DND-41 (cell line): ENCODE data around the gene CATSPERZ.

Source experiments
- ATAC-seq: fragments of 200-7000 bp; cut with Tn5 transposase; 3 replicates; pipeline ENCODE4 v1.9.1; 2021; ENCODE audit warnings: low read depth; ENCODE audit not compliant: insufficient read depth
- DNase-seq: peaks from one replicate; pipeline ENCODE4 v3.0.0-alpha.2; 2020
- H2AFZ ChIP-seq: 2 replicates; pipeline ENCODE4 v1.6.0; 2012; ENCODE audit warnings: low read depth, low read length
- H3K27ac ChIP-seq: 2 replicates; pipeline ENCODE4 v1.5.1; 2012; ENCODE audit warnings: low read length, inconsistent platforms
- H3K27me3 ChIP-seq: fragments of 200-600 bp; sonication (generic); 2 replicates; pipeline ENCODE4 v1.6.0; 2012; ENCODE audit warnings: low read length, mild to moderate bottlenecking, inconsistent platforms; ENCODE audit not compliant: insufficient read depth, poor library complexity
- H3K36me3 ChIP-seq: 2 replicates; pipeline ENCODE4 v1.5.1; 2012; ENCODE audit warnings: low read length, inconsistent platforms; ENCODE audit not compliant: insufficient read depth
- H3K4me1 ChIP-seq: 2 replicates; pipeline ENCODE4 v1.5.1; 2012; ENCODE audit warnings: mild to moderate bottlenecking, low read length; ENCODE audit not compliant: insufficient read depth
- H3K4me2 ChIP-seq: 2 replicates; pipeline ENCODE4 v1.6.0; 2012; ENCODE audit warnings: mild to moderate bottlenecking, moderate library complexity, low read length, inconsistent platforms; ENCODE audit not compliant: insufficient read depth
- H3K4me3 ChIP-seq, 2 experiments: fragments of 200-600 bp in 1 of 2; shearing (Covaris generic) in 1 of 2; 2 replicates each; pipeline ENCODE4 v1.5.1; 2012 to 2016; ENCODE audit warnings: inconsistent platforms in 2 of 2, low read length in 2 of 2, mild to moderate bottlenecking in 2 of 2, low read depth in 1 of 2, moderate library complexity in 1 of 2
- H3K79me2 ChIP-seq: 2 replicates; pipeline ENCODE4 v1.6.0; 2012; ENCODE audit warnings: low read length, inconsistent platforms; ENCODE audit not compliant: insufficient read depth
- H3K9ac ChIP-seq: 2 replicates; pipeline ENCODE4 v1.6.0; 2012; ENCODE audit warnings: low read depth, mild to moderate bottlenecking, inconsistent platforms, low read length, moderate library complexity
- H3K9me3 ChIP-seq: 2 replicates; pipeline ENCODE4 v1.5.1; 2012; ENCODE audit warnings: low read length, moderate library complexity, mild to moderate bottlenecking, inconsistent platforms; ENCODE audit not compliant: insufficient read depth, severe bottlenecking
- H4K20me1 ChIP-seq: 2 replicates; pipeline ENCODE4 v1.6.0; 2012; ENCODE audit warnings: low read length; ENCODE audit not compliant: insufficient read depth
- EZH2 ChIP-seq: IDR thresholded peaks from 3 replicates; pipeline ENCODE4 v1.6.1; 2012; ENCODE audit warnings: borderline replicate concordance, low read depth, mild to moderate bottlenecking, moderate library complexity, low read length, inconsistent platforms; ENCODE audit not compliant: severe bottlenecking
- TF ChIP-seq, protein P1 (sequence below): IDR thresholded peaks from 2 replicates; pipeline ENCODE4 v1.5.1; 2012; ENCODE audit warnings: borderline replicate concordance, low read length, moderate library complexity, mild to moderate bottlenecking; ENCODE audit not compliant: poor library complexity, severe bottlenecking; ENCODE audit errors: extremely low read depth

The CATSPERZ gene

DNA sequence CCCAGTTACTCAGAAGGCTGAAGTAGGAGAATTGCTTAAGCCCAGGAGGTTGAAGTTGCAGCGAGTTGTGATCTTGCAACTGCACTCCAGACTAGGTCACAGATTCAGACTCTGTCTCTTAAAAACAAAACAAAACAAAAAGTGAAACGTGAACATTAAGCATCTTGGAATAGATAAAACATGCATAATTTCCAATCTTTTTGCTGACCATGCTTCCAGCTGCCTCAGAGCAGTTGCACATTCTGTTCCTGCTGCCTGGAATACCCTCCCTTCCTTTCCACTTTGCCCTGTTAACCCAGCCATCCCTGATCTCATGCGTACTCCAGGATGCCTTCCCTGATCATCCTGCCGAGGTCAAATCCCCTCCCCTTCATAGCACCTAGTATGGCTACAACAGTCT, 39.1 kb downstream of the CATSPERZ start:
- no peak overlapping the region for H3K4me3 ChIP-seq
- ATAC-seq: no peak
- DNase-seq: no peak
- H3K36me3 ChIP-seq: no peaks in the 10 kb centered on the region
- no peaks in the 10 kb centered on the region for H3K27me3 ChIP-seq
- H3K27ac ChIP-seq: no peak overlapping the region
- no peak overlapping the region for H3K4me2 ChIP-seq
- H4K20me1 ChIP-seq: no peaks in the 10 kb centered on the region; the same call in 1 of the 2 replicates
- peak overlapping the region; percentile 7; the same call in 1 of the 2 replicates for H2AFZ ChIP-seq
- H3K9me3 ChIP-seq: no peaks in the 10 kb centered on the region
- no peak overlapping the region for H3K9ac ChIP-seq
- TF ChIP-seq EZH2: no peak
- TF ChIP-seq, protein P1, sequence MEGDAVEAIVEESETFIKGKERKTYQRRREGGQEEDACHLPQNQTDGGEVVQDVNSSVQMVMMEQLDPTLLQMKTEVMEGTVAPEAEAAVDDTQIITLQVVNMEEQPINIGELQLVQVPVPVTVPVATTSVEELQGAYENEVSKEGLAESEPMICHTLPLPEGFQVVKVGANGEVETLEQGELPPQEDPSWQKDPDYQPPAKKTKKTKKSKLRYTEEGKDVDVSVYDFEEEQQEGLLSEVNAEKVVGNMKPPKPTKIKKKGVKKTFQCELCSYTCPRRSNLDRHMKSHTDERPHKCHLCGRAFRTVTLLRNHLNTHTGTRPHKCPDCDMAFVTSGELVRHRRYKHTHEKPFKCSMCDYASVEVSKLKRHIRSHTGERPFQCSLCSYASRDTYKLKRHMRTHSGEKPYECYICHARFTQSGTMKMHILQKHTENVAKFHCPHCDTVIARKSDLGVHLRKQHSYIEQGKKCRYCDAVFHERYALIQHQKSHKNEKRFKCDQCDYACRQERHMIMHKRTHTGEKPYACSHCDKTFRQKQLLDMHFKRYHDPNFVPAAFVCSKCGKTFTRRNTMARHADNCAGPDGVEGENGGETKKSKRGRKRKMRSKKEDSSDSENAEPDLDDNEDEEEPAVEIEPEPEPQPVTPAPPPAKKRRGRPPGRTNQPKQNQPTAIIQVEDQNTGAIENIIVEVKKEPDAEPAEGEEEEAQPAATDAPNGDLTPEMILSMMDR: no peak
- no peaks in the 10 kb centered on the region for H3K79me2 ChIP-seq
- H3K4me1 ChIP-seq: peaks cover 11% of the 10 kb centered on the region

DNA sequence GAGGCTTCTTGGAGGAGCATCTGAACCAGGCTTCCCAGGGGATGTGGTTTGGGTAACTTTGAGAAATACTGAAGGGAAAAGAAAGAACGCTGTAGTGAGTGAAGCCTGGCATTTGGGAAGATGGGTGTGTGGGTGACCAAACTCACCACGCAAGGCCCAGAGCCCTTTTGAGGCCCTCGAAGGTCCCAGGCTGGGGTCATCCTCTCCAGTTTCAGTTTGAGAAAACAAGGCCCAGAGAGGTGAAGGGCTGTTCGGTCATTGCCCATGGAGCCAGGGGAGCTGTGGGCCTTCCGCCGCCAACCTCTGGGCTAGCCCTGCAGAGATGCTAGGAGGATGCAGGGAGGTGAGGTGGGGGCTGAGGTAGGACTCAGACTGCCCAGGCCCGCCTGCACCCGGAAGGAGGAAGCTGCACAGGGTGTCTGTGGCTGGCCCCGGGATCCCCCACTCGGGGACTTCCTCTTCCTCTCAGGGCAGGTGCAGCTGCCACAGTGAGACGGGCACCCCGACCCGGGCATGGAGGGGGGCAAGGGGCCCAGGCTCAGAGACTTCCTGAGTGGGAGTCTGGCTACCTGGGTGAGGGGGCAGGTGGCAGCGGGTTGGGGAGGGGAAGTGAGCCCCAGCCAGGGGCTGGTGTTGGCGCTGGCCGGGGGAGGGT, 39.7 kb downstream of the CATSPERZ start, which contains the start of gene CCDC88B:
CCDC88B (plus strand) TSS at position 451 of the 655 bp plus-strand sequence; CDS start at position 514, 63 bp downstream.
- no peak within 1 kb of the TSS for H3K4me2 ChIP-seq
- H3K27ac ChIP-seq: no peak within 1 kb of the TSS
- peak; percentile 77 for DNase-seq

DNA sequence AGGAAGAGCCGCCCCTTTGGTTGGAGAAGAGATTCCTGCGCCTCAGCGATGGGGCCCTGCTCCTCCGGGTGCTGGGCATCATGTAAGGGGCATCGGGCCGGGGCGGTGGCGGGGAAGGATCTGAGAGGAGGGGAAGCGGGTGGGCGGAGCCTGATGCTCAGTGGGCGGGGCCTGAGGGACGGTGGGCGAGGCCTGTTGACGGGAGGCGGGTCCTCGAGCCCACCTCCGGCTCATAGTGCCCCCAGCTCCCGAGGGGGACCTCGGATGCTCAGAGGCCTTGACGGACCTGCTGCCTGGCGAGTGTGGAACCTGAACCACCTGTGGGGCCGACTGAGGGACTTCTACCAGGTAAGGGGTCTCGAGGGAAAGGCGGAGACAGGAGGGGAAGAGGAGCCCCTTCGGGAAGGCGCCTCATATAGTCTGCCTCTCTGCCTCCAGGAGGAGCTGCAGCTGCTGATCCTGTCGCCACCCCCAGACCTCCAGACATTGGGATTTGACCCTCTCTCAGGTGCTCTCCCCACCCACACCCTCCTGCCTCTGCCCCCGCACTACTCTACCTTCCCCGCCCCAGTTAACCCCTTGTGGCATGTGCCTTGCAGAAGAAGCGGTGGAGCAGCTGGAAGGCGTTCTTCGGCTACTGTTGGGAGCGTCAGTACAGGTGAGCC, 40.6 kb downstream of the CATSPERZ start:
- no peaks in the 10 kb centered on the region for H3K9me3 ChIP-seq
- H3K27me3 ChIP-seq: no peaks in the 10 kb centered on the region
- ATAC-seq: peak; percentile 41; the same call in 2 of the 3 replicates
- no peaks in the 10 kb centered on the region; the same call in 1 of the 2 replicates for H4K20me1 ChIP-seq
- H3K4me3 ChIP-seq: no peak overlapping the region
- no peak for TF ChIP-seq EZH2
- TF ChIP-seq, protein P1: no peak
- peaks cover 11% of the 10 kb centered on the region for H3K4me1 ChIP-seq
- H3K27ac ChIP-seq: no peak overlapping the region
- no peak overlapping the region for H3K4me2 ChIP-seq
- H3K79me2 ChIP-seq: no peaks in the 10 kb centered on the region
- H2AFZ ChIP-seq: no peak overlapping the region
- H3K9ac ChIP-seq: no peak overlapping the region
- peak; percentile 47 for DNase-seq
- no peaks in the 10 kb centered on the region for H3K36me3 ChIP-seq

More for the DNA sequence above, 39.7 kb downstream of the CATSPERZ start, which contains the start of gene CCDC88B:
- H3K4me1 ChIP-seq: peaks cover 11% of the 10 kb centered on the region
- H2AFZ ChIP-seq: peak within 1 kb of the TSS; percentile 7; the same call in 1 of the 2 replicates
- TF ChIP-seq, protein P1: no peak
- no peak for TF ChIP-seq EZH2
- H3K9me3 ChIP-seq: no peaks in the 10 kb centered on the region
- no peaks in the 10 kb centered on the region for H3K79me2 ChIP-seq
- ATAC-seq: peak; percentile 92
- H3K9ac ChIP-seq: no peak within 1 kb of the TSS
- H3K27me3 ChIP-seq: no peaks in the 10 kb centered on the region
- no peaks in the 10 kb centered on the region for H3K36me3 ChIP-seq
- no peak within 1 kb of the TSS for H3K4me3 ChIP-seq
- no peaks in the 10 kb centered on the region; the same call in 1 of the 2 replicates for H4K20me1 ChIP-seq
